Transverse colon (tissue), 4 donors: ENCODE results near the gene DGKD. TPM values are rescaled to one million over a fixed set of nuclear protein-coding genes. Genes with fewer than 3 reads are reported as not detected.

Source experiments
- DNase-seq: peaks from one replicate; pipeline ENCODE4 v3.0.0-alpha.2; 2019
- H3K27ac ChIP-seq, 4 donors: fragments of 200-600 bp; sonication (generic); 2 replicates each; pipeline ENCODE4 v1.5.1; 2016 to 2018; ENCODE audit warnings: inconsistent platforms in 4 of 4
- H3K27me3 ChIP-seq: fragments of 200-600 bp; sonication (generic); 2 replicates; pipeline ENCODE4 v1.5.1; 2017; ENCODE audit warnings: inconsistent platforms
- H3K36me3 ChIP-seq, 4 donors: fragments of 200-600 bp; sonication (generic); 2 replicates each; pipeline ENCODE4 v1.5.1; 2017 to 2019; ENCODE audit warnings: inconsistent platforms in 4 of 4
- H3K4me1 ChIP-seq, 4 donors: fragments of 200-600 bp; sonication (generic); 2 replicates each; pipeline ENCODE4 v1.5.1; 2017 to 2020; ENCODE audit warnings: inconsistent platforms in 4 of 4
- H3K4me3 ChIP-seq, 4 donors: fragments of 200-600 bp; sonication (generic); 1 replicate in 1 of 4; 2 replicates in 3 of 4; pipeline versions ENCODE4 v1.5.1 to v1.6.1; 2017 to 2019; ENCODE audit warnings: inconsistent platforms in 4 of 4
- H3K9me3 ChIP-seq, 2 donors: fragments of 200-600 bp; sonication (generic); 2 replicates each; pipeline ENCODE4 v1.5.1; 2017 to 2019; ENCODE audit warnings: inconsistent platforms in 2 of 2
- EP300 ChIP-seq: sonication (generic); formaldehyde crosslinking; IDR thresholded peaks from one replicate; pipeline ENCODE4 v1.6.1; 2017; ENCODE audit warnings: antibody characterized with exemption, low read depth
- POLR2A ChIP-seq: fragments of 450-650 bp; IDR thresholded peaks from one replicate; pipeline ENCODE4 v1.6.1; 2016; ENCODE audit warnings: antibody characterized with exemption, mild to moderate bottlenecking, moderate library complexity
- POLR2AphosphoS5 ChIP-seq, 3 donors: sonication (generic); formaldehyde crosslinking; IDR thresholded peaks; one replicate each; pipeline ENCODE4 v1.6.1; 2016; ENCODE audit warnings: antibody characterized with exemption in 3 of 3
- WGBS, 2 donors: methylation state at CpG; one replicate each; pipeline ENCODE4 v1.1.5; 2018; ENCODE audit warnings: low coverage in 1 of 2; 5-methylcytosine and 5-hydroxymethylcytosine counted together
- in situ Hi-C, 4 donors: fragments of 200-750 bp; cut with MboI; loops; one replicate each; pipeline versions ENCODE4 v1.15.0 to v1.15.1; 2017; ENCODE audit warnings: low sequenced_read_pairs in 3 of 4, low pct_ligation_motif_present in 1 of 4, low pct_unique_long_range_greater_than_20kb in 1 of 4
- intact Hi-C: fragments of 100-400 bp; cut with DNase I; formaldehyde crosslinking; loops from one replicate; pipeline ENCODE4 v1.15.1; 2023; ENCODE audit warnings: low total_unique reads
- total RNA-seq, 4 donors: library from RNA; depleted of rRNA; stranded (reverse); fragments of >200 nt; gene quantifications; one replicate each; pipeline ENCODE4 v1.1.0, GENCODE V29; 2016
- TF ChIP-seq, protein P1 (sequence below), 5 experiments: fragments of 200-600 bp in 3 of 5; fragments of 450-650 bp in 2 of 5; sonication (generic) in 3 of 5; IDR thresholded peaks; 1 replicate in 2 of 5; 2 replicates in 3 of 5; pipeline ENCODE4 v1.5.1; 2016 to 2017; ENCODE audit warnings: antibody characterized with exemption in 5 of 5, inconsistent platforms in 3 of 5, mild to moderate bottlenecking in 2 of 5, moderate library complexity in 1 of 5

The DGKD gene
- total RNA-seq, 4 donors from 2014 or later, result 55.7 to 166 (median 91.5) TPM

DNA sequence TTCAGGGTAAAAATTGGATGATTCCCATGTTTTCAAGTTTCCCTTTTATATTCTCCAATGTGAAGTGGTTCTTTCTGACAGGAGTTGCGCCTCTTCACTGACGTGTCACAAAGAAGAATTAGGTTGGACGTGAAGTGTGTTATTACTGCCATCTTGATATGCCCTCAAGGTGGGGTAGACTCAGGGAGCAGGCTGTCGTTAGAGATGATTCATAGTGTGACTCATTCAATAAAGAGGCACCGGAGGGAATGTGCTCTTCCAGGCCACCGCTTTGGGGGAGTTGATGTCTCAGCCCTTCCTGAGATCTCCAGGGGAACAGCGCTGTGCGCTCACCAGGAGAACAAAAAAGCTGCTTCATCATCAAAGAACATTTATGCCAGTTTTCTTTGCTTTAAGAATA is 3.6 kb upstream of the DGKD start:
- H3K4me1 ChIP-seq, result peaks cover 7 to 53% (median 48%) of the 10 kb centered on the region in 4 donors
- H3K4me3 ChIP-seq, result no peak overlapping the region
- in situ Hi-C loops (no loop called here), intact Hi-C loops (loop anchor here (5.0 kb wide), 1 partner anchor 92 kb away; no protein-coding TSS in a partner anchor)
- H3K27me3 ChIP-seq, result no peaks in the 10 kb centered on the region
- 44 to 55% methylated on average over 5 to 8 of the region's 8 CpGs for WGBS, 2 donors
- DNase-seq, result peak; percentile 27
- TF ChIP-seq, protein P1, sequence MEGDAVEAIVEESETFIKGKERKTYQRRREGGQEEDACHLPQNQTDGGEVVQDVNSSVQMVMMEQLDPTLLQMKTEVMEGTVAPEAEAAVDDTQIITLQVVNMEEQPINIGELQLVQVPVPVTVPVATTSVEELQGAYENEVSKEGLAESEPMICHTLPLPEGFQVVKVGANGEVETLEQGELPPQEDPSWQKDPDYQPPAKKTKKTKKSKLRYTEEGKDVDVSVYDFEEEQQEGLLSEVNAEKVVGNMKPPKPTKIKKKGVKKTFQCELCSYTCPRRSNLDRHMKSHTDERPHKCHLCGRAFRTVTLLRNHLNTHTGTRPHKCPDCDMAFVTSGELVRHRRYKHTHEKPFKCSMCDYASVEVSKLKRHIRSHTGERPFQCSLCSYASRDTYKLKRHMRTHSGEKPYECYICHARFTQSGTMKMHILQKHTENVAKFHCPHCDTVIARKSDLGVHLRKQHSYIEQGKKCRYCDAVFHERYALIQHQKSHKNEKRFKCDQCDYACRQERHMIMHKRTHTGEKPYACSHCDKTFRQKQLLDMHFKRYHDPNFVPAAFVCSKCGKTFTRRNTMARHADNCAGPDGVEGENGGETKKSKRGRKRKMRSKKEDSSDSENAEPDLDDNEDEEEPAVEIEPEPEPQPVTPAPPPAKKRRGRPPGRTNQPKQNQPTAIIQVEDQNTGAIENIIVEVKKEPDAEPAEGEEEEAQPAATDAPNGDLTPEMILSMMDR (IDR thresholded peaks at IDR 0.05), result peak in 2 of 5 experiments; percentile 26 to 46
- no peak for TF ChIP-seq EP300
- peak in 2 of 3 donors; percentile 50 to 56 for TF ChIP-seq POLR2AphosphoS5 (IDR thresholded peaks at IDR 0.05)
- no peak for TF ChIP-seq POLR2A
- H3K9me3 ChIP-seq, result no peaks in the 10 kb centered on the region
- H3K27ac ChIP-seq, result peak overlapping the region; percentile 56 to 78 (median 70)
- no peaks in the 10 kb centered on the region for H3K36me3 ChIP-seq

DNA sequence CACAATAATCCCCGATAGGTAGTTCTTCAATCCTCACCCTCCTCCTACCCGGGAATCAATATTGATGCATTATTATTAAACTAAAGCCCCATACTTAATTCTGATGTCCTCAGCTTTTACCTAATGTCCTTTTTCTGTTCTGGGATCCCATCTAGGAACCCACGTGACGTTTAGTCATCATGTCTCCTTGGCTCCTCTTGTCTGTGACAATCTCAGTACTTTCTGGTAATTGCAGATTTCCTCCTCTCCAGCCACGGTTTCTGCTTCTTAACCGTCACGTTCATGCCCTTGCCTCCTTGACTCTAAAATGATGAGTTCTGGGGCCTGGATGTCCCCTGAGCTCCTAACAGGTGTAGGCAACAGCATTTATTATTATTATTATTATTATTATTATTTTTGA is 2.9 kb upstream of the DGKD start:
- no peaks in the 10 kb centered on the region for H3K36me3 ChIP-seq
- H3K27ac ChIP-seq, result peak overlapping the region in 1 of 4 donors; percentile 31
- intact Hi-C loops (loop anchor here (5.0 kb wide), 1 partner anchor 91 kb away; no protein-coding TSS in a partner anchor), in situ Hi-C loops (no loop called here)
- H3K4me3 ChIP-seq, result no peak overlapping the region
- H3K9me3 ChIP-seq, result no peaks in the 10 kb centered on the region
- peak; percentile 2 for DNase-seq
- no peaks in the 10 kb centered on the region for H3K27me3 ChIP-seq
- peaks cover 7 to 60% (median 52%) of the 10 kb centered on the region in 4 donors for H3K4me1 ChIP-seq
- TF ChIP-seq POLR2AphosphoS5 (IDR thresholded peaks at IDR 0.05) (no peak), EP300 (no peak), POLR2A (no peak)
- TF ChIP-seq, protein P1 (IDR thresholded peaks at IDR 0.05), result no peak
- 81 to 84% methylated on average over 7 of the region's 7 CpGs for WGBS, 2 donors

DNA sequence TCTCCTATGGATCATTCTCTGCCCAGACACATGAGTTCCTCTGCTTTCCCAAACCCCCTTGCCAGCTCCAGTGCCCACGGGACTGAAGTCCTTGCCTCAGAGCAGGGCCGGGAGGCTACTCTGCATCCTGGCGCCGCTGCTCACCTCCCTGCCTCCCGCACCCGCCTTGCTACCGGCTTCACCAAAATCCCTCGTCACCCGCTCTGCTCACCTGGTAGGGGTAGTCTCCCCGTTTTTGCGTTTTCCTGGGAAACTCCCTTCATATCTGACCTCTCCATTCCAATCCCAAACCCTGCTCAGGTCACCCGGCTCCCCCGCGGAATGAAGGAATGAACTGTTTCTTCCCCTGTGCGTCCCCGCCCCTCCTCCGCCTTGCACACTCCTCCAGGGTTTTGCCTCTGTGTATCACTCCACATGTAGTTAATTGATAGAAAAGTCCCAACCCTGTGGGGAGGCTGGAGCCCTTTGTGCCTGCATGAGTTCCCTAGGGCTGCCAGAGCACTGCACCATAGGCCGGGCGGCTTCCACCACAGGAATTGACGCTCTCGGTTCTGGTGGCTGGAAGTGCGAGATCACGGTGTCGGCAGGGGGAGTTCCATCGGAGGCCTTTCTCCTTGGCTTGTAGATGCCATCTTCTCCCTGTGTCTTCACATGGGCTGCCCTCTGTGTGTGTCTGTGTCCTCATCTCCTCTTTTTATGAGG is 2.0 kb upstream of the DGKD start:
- no peaks in the 10 kb centered on the region for H3K9me3 ChIP-seq
- no peaks in the 10 kb centered on the region for H3K36me3 ChIP-seq
- no peaks in the 10 kb centered on the region for H3K27me3 ChIP-seq
- no peak overlapping the region for H3K4me3 ChIP-seq
- no peak for TF ChIP-seq POLR2A
- TF ChIP-seq, protein P1 (IDR thresholded peaks at IDR 0.05), result no peak
- TF ChIP-seq POLR2AphosphoS5 (IDR thresholded peaks at IDR 0.05), result no peak
- TF ChIP-seq EP300, result no peak
- DNase-seq, result peak; percentile 7
- 97% methylated on average over 25 of the region's 25 CpGs; no CpG with 5 or more reads in 1 of the 2 donors for WGBS, 2 donors
- intact Hi-C loops, result loop anchor here (5.0 kb wide), 1 partner anchor 90 kb away; no protein-coding TSS in a partner anchor
- H3K27ac ChIP-seq, result no peak overlapping the region
- in situ Hi-C loops, result no loop called here
- peaks cover 7 to 69% (median 59%) of the 10 kb centered on the region in 4 donors for H3K4me1 ChIP-seq

DNA sequence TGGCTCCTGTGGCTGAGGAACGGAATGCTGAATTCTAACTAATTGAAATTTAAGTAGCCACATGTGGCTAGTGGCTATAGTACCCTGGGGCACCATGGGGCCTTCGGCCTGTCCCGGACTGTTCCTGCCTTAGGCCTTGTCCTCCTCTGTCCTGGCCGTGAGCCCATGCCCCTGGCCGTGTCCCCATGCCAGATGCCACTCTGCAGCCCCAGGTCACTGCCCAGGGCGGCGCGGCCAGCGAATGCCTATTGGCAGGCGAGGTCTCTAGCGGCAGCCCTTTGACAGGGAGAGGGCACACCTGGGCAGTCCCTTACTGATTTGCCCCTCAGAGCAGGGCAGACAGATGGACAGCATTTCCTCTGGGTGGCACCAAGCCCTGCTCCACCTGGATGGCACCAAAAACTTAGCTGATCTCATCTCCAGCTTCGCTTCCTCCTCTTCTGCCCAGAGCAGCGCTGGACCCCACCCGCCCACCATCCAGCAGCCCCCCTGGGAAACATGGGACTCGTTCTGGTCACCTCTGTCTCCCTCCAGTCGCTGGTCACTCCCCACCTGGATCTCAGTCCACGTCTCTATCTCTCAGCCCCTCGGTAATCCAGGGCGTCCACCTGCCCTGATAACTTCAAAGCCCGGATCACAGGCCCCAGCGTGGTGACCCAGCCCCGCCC is 1.1 kb upstream of the DGKD start:
- 74% methylated on average over 22 of the region's 22 CpGs; no CpG with 5 or more reads in 1 of the 2 donors for WGBS, 2 donors
- intact Hi-C loops, result loop anchor here (5.0 kb wide), 1 partner anchor 89 kb away; no protein-coding TSS in a partner anchor
- H3K27ac ChIP-seq, result peak overlapping the region; percentile 80 to 84 (median 80)

More for the DNA sequence above, 1.1 kb upstream of the DGKD start:
- Histone ChIP-seq H3K4me3 (peak overlapping the region in 2 of 4 donors; percentile 58 to 72), H3K4me1 (peaks cover 7 to 77% (median 60%) of the 10 kb centered on the region in 4 donors), H3K9me3 (no peaks in the 10 kb centered on the region), H3K27me3 (no peaks in the 10 kb centered on the region), H3K36me3 (no peaks in the 10 kb centered on the region)
- no peak for TF ChIP-seq EP300
- TF ChIP-seq, protein P1 (IDR thresholded peaks at IDR 0.05), result no peak
- no peak for TF ChIP-seq POLR2A
- no peak for TF ChIP-seq POLR2AphosphoS5 (IDR thresholded peaks at IDR 0.05)
- DNase-seq, result peak; percentile 11
- in situ Hi-C loops, result no loop called here
